A549 treated with RU486 at 1 μM for 4 hours (cell line): Measurements from ENCODE around the gene RCC2. TPM values are rescaled to one million over a fixed set of nuclear protein-coding genes. Genes with fewer than 3 reads are reported as not detected.

Experiments used
- total RNA-seq: library from RNA; stranded (reverse); fragments of 200-300 nt; extraction: Qiagen RNA extraction; gene quantifications from 5 replicates; pipeline ENCODE4 v1.2.3, GENCODE V29; 2022; ENCODE audit warnings: low read depth

RCC2 gene
- total RNA-seq = 58.7 to 66.1 TPM (median 63.5 TPM) in 5 replicates

DNA sequence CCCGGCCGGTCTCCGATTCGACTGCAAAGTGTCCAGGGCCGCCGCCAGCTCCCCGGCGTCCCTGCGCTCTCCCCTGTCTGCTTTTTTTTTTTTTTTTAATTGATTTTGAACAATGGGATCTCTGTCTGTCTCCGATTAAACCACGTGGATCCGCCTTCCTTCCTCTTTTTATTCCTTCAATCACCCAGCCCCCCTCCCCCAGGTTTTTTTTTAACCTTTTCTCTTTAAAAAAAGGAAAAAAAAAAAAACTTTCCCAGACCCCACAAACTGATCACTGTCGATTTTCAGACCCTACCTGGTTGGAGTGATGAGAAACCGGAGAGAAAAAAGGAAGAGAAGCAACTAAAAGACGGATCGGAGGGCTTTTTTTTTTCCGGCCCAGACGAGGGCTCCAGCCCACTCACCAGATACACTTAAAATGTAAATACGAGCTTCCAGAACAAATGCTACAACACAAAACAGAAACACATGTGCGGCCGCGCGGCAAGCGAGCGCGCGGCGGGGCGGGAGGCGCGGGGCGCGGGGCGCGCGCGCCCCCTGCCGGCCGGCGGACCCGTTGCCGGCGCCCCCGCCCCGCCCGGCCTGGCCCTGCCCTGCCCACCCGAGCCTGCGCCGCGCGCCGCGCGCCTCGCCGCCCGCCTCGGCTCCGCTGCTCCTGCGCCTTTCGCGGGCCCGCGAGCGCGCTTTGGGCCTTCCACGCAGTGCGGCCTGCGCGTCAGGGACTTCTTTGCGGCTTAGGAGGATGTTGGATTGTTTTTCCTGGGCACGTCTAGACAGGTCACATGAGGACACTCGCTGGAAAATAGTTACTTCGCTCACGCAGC lies at the start of gene RCC2:
TSS of gene RCC2 (minus strand) at position 428 of the 824 bp plus-strand sequence. CDS start 1,163 bp downstream, outside the sequence.

DNA sequence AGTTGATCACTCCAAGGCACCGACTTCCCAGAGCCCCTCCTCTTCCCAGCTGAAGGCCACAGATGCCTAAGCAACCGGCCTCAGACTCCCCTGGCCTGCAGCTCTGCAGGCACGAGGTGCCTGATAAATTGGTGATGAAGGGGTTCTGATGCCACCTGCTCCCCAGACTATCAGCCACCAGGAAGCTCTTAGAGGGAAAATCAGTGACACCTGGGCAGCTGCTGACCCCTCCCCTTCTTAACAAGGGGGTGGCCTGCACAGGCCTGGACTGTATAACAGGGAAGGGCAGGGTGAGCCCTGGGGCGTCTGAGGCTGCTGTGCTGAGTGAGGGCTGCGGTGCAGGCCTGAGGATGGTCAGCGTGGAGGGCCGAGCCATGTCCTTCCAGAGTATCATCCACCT lies 67.6 kb downstream of the RCC2 start, which contains the start of gene PADI6:
TSS of gene PADI6 (plus strand) at position 301 of the 400 bp plus-strand sequence. CDS start at position 351, 50 bp downstream.

Other genes with a start within 250 kb of the RCC2 start
- 1.4 to 2.7 TPM (median 1.7 TPM) in 5 replicates for gene PADI1, start 234.5 kb downstream of the RCC2 start, total RNA-seq
- gene PADI3, start 190.6 kb downstream of the RCC2 start, total RNA-seq = 1.2 to 1.9 TPM (median 1.4 TPM) in 5 replicates
- not detected in 5 replicates for gene PADI4, start 131.5 kb downstream of the RCC2 start, total RNA-seq
- not detected in 5 replicates for gene PADI6, start 67.5 kb downstream of the RCC2 start, total RNA-seq
- 5.7 to 7.5 TPM (median 5.7 TPM) in 5 replicates for gene ARHGEF10L, start 100.0 kb upstream of the RCC2 start, total RNA-seq